NCI-H146 treated with DMSO at 0.1 percent for 48 hours (cell line): ENCODE data around the gene POC1A.

ENCODE experiments used
- DNase-seq: peaks from one replicate; lab custom pipeline; 2025; ENCODE audit not compliant: unreplicated experiment; lab: John Stamatoyannopoulos, UW

The POC1A gene

GRCh38 chr3:52154135-52155094 lies at the start of gene POC1A:
TSS of gene POC1A (minus strand) at chr3:52154423. CDS start at chr3:52154372, 51 bp downstream.
- peak; percentile 86 for DNase-seq

GRCh38 chr3:52203701-52204100 lies 49.5 kb upstream of the POC1A start:
- DNase-seq: no peak

- DNase-seq: no peak
Observed at GRCh38 chr3:52202384-52203077, 48.3 kb upstream of the POC1A start.

- no peak for DNase-seq
Observed at GRCh38 chr3:52200981-52201679, 46.9 kb upstream of the POC1A start.

- no peak for DNase-seq
Observed at GRCh38 chr3:52198643-52199608, 44.7 kb upstream of the POC1A start.

- peak; percentile 74 for DNase-seq
Observed at GRCh38 chr3:52197842-52198625, 43.8 kb upstream of the POC1A start, which contains the start of gene ALAS1. TSS of gene ALAS1 (plus strand) at chr3:52198160. CDS start at chr3:52199242, 1,082 bp downstream.

GRCh38 chr3:52197499-52197841 lies 43.2 kb upstream of the POC1A start:
- DNase-seq: no peak

- DNase-seq: no peak
Observed at GRCh38 chr3:52196977-52197376, 42.8 kb upstream of the POC1A start.

- no peak for DNase-seq
Observed at GRCh38 chr3:52195823-52196331, 41.7 kb upstream of the POC1A start.

GRCh38 chr3:52195291-52195597 lies 41.0 kb upstream of the POC1A start:
- no peak for DNase-seq

GRCh38 chr3:52194485-52195290 lies 40.5 kb upstream of the POC1A start:
- no peak for DNase-seq

- no peak for DNase-seq
Observed at GRCh38 chr3:52193065-52193464, 38.8 kb upstream of the POC1A start.

GRCh38 chr3:52191663-52192062 lies 37.4 kb upstream of the POC1A start:
- DNase-seq: no peak

GRCh38 chr3:52190294-52191074 lies 36.3 kb upstream of the POC1A start:
- no peak for DNase-seq

- no peak for DNase-seq
Observed at GRCh38 chr3:52188556-52188955, 34.3 kb upstream of the POC1A start.

- no peak for DNase-seq
Observed at GRCh38 chr3:52186729-52187128, 32.5 kb upstream of the POC1A start.

- no peak for DNase-seq
Observed at GRCh38 chr3:52185837-52186236, 31.6 kb upstream of the POC1A start.

- no peak for DNase-seq
Observed at GRCh38 chr3:52185311-52185710, 31.1 kb upstream of the POC1A start.
